Measurements from ENCODE around the gene ACY1.

ACY1 gene

DNA sequence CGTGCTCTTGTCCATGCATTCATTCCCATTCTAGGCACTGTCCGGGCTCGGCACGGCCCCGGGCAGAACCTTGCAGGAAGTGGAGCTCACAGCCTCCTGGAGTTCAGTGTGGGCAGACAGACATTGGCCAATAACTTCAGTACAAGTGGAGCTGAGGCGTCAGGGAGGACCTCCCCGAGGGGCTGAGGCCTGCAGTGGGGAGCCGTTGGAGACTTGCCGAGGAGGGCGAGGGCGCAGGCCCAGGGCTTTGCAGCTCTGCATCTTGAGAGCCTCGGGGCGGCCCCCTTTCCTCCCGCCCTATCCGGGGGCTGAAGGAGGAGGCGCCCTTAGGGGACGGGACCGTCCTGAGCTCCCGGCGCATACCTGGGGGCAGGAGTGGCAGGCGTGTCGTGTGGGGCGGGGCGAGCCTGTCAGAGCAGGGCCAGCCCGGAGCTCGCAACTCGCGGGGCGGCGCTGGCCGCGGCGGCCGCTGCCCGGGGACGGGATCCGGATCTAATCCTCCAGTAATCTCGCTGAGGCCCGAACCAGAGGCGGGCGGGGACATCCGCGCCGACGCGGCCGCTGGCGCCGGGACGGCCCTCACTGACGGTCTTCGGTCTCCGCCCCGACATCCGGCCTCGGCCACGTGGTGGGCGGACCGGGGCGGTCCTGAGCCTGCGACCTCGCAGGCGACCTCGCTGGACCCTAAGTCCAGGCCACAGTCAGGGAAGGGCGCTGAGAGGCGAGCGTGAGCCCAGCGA lies at the start of gene ACY1:
Gene ACY1 (plus strand): TSS at position 698 of the 740 bp plus-strand sequence. CDS start 530 bp downstream, outside the sequence.
- Histone ChIP-seq H3K27ac (peak within 1 kb of the TSS; percentile 87), H3K4me3 (ENCODE audit: low read depth, low read length) (peak within 1 kb of the TSS; percentile 70), H3K27me3 (replicated peaks) (no peaks in the 10 kb centered on the region), H3K36me3 (replicated peaks) (no peaks in the 10 kb centered on the region)
- in situ Hi-C loops (cut with HindIII; ENCODE audit: low pct_ligation_motif_present, low sequenced_read_pairs): no loop called here
- TF ChIP-seq, protein P1, sequence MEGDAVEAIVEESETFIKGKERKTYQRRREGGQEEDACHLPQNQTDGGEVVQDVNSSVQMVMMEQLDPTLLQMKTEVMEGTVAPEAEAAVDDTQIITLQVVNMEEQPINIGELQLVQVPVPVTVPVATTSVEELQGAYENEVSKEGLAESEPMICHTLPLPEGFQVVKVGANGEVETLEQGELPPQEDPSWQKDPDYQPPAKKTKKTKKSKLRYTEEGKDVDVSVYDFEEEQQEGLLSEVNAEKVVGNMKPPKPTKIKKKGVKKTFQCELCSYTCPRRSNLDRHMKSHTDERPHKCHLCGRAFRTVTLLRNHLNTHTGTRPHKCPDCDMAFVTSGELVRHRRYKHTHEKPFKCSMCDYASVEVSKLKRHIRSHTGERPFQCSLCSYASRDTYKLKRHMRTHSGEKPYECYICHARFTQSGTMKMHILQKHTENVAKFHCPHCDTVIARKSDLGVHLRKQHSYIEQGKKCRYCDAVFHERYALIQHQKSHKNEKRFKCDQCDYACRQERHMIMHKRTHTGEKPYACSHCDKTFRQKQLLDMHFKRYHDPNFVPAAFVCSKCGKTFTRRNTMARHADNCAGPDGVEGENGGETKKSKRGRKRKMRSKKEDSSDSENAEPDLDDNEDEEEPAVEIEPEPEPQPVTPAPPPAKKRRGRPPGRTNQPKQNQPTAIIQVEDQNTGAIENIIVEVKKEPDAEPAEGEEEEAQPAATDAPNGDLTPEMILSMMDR (IDR thresholded peaks at IDR 0.05; ENCODE audit: low read depth, low read length, missing control alignments): no peak
- peak; percentile 71 for DNase-seq

DNA sequence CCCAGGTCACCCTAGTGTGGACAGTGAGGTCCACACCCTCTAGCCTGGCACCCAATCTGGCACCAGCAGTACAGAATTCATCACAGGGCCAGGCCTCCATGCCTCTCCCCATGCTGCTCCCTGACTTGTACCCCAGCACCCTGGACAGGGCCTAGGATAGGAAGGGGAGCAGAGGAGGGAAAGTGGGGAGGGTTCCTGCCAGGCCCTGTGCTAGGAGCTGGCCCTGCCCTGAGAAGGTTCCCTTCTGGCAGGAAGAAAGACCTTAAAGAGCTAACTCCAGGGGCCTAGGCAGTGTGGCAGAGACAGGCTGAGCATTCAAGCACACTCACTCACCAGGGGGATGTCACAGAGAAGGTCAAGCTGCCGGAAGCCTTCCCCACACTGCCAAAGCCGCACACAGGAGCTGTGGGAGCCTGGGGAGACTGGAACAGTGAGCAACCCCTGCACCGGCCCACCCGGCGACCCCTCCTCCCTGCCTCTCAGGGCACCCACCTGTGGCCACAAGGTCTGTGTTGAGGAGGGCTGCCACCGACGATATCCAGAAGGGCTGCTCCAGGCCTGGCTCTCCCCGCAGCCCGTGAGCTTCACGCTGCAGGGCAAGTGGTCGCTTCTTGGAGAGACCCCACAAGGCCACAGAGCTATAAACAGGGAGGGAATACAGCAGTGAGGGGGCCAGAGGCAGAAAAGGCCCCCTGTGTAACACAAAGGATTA lies 49.0 kb upstream of the ACY1 start:
- H3K27me3 ChIP-seq (replicated peaks): no peaks in the 10 kb centered on the region
- H3K27ac ChIP-seq: no peak overlapping the region
- in situ Hi-C loops (cut with HindIII; ENCODE audit: low pct_ligation_motif_present, low sequenced_read_pairs): no loop called here
- no peak overlapping the region for H3K4me3 ChIP-seq (ENCODE audit: low read depth, low read length)
- TF ChIP-seq, protein P1 (IDR thresholded peaks at IDR 0.05; ENCODE audit: low read depth, low read length, missing control alignments): no peak
- no peak for DNase-seq
- peaks cover 38% of the 10 kb centered on the region for H3K36me3 ChIP-seq (replicated peaks)

DNA sequence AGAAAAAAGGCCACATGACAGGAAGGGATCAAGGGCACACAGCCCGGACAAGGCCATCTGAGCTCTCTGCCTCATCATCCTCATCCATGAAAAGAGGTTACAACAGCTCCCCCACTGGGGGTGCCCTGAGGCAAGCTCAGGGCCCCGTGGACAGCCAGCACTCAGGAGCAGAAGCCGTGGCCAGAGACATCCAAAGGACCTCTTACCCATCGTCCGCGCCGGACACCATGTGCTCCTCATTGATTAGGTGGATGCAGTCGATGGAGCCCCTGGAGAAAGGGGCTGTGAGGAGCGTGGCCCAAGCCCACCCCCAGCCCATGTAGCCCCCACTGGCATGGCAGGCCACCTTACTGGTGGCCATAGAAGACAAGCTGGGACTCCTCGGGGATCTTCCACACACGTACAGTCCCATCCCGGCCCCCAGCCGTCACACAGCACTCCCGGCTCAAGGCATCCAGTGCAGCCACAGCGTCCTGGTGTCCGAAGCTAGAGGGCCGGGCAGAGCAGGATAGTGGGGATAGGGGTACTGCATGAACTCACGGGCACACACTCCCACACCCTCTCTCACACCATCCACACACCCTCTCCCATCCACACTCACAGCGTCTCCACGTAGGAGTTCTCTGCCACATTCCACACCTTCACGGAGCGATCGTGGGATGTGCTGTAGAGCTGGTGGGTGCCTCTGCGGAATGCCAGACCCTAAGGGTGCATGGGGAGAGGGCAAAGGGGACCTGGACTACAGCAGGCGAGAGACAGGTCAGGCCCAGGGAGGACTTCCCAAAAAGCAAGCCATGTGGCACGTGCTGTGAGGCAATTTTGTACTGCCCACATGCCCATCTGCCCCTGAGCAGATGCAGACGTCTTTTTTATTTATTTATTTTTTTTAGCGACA lies 48.1 kb upstream of the ACY1 start:
- peaks cover 38% of the 10 kb centered on the region for H3K36me3 ChIP-seq (replicated peaks)
- H3K4me3 ChIP-seq (ENCODE audit: low read depth, low read length): no peak overlapping the region

DNA sequence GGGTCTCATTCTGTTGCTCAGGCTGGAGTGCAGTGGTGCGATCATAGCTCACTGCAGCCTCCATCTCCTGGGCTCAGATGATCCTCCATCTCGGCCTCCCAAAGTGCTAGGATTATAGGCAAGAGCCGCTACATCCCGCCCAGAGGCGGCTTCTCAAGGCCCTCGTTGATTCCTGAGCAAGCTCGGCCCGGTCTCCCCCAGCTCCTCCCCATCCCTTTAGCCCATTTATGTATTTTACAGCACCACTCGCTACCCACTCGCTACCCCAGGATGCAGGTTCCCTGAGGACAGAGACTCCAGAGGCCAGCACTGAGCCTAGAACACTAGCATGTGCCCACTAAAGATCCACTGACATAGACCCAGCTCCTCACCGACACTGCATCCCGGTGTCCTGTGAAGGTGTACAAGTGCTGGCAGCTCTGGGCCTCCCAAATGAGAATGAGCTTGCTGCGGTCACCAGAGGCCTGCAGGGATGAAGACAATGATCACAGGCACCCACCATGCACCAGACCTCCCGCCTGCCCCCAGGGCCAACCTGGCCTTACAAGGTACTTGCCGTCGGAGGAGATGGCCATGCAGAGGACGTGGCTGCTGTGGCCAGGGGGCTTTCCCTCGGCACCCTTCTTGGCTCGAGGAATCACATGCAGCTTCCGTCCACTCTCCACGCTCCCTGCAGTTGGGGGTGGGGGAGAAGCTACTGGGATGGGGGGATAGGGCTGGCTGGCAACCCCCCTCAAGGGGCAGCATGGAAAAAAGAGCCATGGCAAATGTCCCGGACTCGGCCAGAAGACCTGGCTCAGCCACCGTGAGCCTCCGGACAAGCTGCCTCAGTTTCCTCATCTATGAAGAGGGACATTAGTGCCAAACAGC lies 47.2 kb upstream of the ACY1 start:
- no peak overlapping the region for H3K4me3 ChIP-seq (ENCODE audit: low read depth, low read length)
- H3K36me3 ChIP-seq (replicated peaks): peaks cover 38% of the 10 kb centered on the region
- in situ Hi-C loops (cut with HindIII; ENCODE audit: low pct_ligation_motif_present, low sequenced_read_pairs): no loop called here
- H3K27ac ChIP-seq: no peak overlapping the region
- no peaks in the 10 kb centered on the region for H3K27me3 ChIP-seq (replicated peaks)
- TF ChIP-seq, protein P1 (IDR thresholded peaks at IDR 0.05; ENCODE audit: low read depth, low read length, missing control alignments): no peak
- DNase-seq: no peak

More for the DNA sequence above, 48.1 kb upstream of the ACY1 start:
- TF ChIP-seq, protein P1 (IDR thresholded peaks at IDR 0.05; ENCODE audit: low read depth, low read length, missing control alignments): no peak
- Histone ChIP-seq H3K27ac (no peak overlapping the region), H3K27me3 (replicated peaks) (no peaks in the 10 kb centered on the region)
- no peak for DNase-seq
- in situ Hi-C loops (cut with HindIII; ENCODE audit: low pct_ligation_motif_present, low sequenced_read_pairs): no loop called here

DNA sequence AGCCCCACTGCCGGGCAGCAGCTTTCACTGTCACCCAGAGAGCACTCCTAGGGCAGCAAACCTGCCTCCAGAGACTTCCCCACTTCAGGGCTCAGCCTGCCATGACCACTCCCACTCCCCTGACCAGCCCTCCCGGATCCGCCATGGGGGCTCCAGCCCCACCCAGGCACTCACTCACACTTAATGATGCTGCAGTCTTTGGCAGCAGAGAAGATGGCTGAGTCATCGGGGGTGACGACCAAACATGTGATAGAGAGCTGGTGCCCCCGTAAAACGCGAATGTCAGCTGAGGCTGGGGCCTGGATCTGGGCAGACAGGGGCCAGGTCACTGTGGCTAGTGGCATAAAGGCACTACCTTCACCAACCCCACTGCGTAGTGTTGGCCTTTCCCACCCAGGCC lies 46.3 kb upstream of the ACY1 start:
- Histone ChIP-seq H3K4me3 (ENCODE audit: low read depth, low read length) (no peak overlapping the region), H3K27ac (no peak overlapping the region), H3K27me3 (replicated peaks) (no peaks in the 10 kb centered on the region), H3K36me3 (replicated peaks) (peaks cover 38% of the 10 kb centered on the region)
- TF ChIP-seq, protein P1 (IDR thresholded peaks at IDR 0.05; ENCODE audit: low read depth, low read length, missing control alignments): no peak
- in situ Hi-C loops (cut with HindIII; ENCODE audit: low pct_ligation_motif_present, low sequenced_read_pairs): no loop called here
- DNase-seq: no peak
